Measurements from ENCODE around the gene TPI1.

The TPI1 gene

DNA sequence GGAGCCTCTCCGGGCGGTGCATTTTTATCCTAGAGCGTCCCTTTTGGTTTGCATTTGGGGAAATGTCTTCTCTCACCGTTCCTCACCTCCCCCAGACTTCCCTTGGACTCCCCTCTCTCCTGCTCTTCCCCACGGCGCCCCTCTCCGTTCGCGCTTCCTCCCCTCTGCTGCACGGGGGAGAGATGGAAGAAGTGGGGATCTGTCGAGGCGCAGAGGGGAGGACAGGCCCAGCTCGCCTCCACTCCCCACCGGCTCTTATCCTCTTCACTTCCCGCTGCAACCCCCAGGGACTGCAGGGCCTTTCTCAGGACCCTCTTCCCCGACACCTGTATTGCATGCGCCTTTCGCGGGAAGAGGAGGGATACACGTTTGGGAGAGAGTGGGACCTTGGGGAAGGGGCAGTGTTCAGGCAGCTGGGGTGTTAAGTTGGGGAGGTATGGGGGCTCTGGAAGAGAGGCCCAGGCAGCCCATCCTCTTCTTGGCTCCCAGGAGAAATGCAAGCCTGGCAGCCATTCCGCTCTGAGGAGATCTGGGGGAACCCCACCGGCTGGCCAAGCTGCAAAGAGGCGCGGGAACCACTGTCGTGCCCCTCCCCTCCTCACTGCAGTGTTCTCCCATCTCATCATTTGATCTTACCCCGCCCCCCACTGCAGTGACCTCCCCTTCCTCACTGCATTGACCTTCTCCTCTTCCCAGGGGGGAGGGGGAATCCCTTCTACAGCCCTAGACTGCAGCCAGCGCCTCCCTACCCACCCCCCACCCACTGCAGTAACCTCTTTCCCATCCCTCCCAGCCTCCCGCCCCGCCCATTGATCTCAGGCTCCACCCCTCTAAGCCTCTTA is 47.8 kb downstream of the TPI1 start:
- in situ Hi-C loops (cut with MboI; ENCODE audit: low sequenced_read_pairs, unreplicated experiment), result no loop called here
- DNase-seq (ENCODE audit: low spot score), result peak; percentile 72
- TF ChIP-seq, protein P1, sequence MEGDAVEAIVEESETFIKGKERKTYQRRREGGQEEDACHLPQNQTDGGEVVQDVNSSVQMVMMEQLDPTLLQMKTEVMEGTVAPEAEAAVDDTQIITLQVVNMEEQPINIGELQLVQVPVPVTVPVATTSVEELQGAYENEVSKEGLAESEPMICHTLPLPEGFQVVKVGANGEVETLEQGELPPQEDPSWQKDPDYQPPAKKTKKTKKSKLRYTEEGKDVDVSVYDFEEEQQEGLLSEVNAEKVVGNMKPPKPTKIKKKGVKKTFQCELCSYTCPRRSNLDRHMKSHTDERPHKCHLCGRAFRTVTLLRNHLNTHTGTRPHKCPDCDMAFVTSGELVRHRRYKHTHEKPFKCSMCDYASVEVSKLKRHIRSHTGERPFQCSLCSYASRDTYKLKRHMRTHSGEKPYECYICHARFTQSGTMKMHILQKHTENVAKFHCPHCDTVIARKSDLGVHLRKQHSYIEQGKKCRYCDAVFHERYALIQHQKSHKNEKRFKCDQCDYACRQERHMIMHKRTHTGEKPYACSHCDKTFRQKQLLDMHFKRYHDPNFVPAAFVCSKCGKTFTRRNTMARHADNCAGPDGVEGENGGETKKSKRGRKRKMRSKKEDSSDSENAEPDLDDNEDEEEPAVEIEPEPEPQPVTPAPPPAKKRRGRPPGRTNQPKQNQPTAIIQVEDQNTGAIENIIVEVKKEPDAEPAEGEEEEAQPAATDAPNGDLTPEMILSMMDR (IDR thresholded peaks at IDR 0.05; ENCODE audit: borderline replicate concordance, control extremely low read depth, extremely low read depth, insufficient read depth, missing control alignments), result no peak

DNA sequence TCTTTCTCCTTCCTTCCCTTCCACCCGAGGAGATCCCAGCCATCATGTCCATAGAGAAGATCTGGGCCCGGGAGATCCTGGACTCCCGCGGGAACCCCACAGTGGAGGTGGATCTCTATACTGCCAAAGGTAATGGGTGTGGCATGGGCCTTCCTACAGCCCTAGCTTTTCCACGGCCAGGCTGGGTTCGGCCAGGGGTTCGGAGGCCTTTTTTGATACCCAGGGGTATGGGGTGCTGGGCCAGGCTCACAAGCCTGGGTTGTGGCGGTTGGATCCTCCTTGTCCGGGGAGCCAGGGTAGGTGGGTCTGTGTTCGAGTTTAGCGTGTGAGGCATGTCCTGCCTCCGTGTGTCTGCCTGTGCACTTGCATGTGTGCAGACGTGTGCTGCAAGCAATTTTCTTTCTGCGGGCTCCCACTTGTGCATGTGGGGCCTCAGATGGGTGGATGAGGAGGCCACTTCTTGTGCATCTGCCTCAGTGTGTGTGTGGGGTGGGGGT is 48.5 kb downstream of the TPI1 start:
- TF ChIP-seq, protein P1 (IDR thresholded peaks at IDR 0.05; ENCODE audit: borderline replicate concordance, control extremely low read depth, extremely low read depth, insufficient read depth, missing control alignments), result no peak
- DNase-seq (ENCODE audit: low spot score), result no peak
- in situ Hi-C loops (cut with MboI; ENCODE audit: low sequenced_read_pairs, unreplicated experiment), result no loop called here

DNA sequence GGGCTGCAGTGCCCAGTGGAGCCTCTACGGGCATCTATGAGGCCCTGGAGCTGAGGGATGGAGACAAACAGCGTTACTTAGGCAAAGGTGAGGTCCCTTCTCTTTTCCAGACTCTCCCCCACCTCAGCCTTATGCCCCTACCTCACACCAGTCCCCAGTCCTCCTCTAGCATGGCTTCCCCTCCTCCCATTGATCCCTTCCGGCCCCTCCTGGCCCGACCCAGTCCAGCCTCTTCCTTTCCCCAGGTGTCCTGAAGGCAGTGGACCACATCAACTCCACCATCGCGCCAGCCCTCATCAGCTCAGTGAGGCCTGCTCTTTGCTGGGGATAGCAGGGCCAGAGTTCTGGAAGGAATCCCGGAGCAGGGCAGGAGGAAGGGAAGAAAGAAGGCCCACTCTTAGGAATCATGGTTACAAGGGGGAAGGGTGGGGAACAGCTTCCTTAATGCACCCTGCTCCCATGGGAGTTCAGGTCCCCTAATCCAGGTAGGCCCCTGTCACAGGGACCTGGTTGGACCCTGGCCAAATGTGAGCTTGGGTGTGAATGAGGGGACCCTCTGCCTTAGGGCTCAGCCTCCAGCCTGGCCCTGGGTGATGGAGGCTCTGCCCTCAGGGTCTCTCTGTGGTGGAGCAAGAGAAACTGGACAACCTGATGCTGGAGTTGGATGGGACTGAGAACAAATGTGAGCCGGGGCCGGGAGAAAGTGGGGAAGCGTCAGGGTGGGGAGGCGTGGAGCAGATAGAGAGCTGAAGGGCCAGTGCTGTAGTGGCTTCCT is 49.3 kb downstream of the TPI1 start:
- no peak for DNase-seq (ENCODE audit: low spot score)
- TF ChIP-seq, protein P1 (IDR thresholded peaks at IDR 0.05; ENCODE audit: borderline replicate concordance, control extremely low read depth, extremely low read depth, insufficient read depth, missing control alignments), result no peak
- in situ Hi-C loops (cut with MboI; ENCODE audit: low sequenced_read_pairs, unreplicated experiment), result no loop called here

DNA sequence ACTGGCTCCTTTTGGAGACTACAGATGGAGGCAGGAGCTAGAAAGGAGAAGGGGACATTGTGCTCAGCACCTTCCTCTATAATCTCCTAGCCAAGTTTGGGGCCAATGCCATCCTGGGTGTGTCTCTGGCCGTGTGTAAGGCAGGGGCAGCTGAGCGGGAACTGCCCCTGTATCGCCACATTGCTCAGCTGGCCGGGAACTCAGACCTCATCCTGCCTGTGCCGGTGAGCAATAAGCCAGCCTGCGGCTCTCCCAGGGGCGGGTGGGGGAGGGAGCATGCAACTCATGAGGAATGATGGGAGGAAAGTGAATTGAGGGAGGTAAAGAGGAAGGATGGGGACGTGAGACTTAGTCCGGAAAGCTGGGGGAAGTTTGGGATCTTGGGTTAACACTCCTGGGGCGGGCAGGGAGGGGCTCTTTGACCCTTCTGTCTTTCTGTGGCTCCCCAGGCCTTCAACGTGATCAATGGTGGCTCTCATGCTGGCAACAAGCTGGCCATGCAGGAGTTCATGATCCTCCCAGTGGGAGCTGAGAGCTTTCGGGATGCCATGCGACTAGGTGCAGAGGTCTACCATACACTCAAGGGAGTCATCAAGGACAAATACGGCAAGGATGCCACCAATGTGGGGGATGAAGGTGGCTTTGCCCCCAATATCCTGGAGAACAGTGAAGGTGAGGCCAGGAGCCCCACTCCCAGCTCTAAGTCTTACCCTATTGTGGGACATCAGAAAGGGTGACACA is 50.3 kb downstream of the TPI1 start:
- no peak for DNase-seq (ENCODE audit: low spot score)
- TF ChIP-seq, protein P1 (IDR thresholded peaks at IDR 0.05; ENCODE audit: borderline replicate concordance, control extremely low read depth, extremely low read depth, insufficient read depth, missing control alignments), result no peak
- in situ Hi-C loops (cut with MboI; ENCODE audit: low sequenced_read_pairs, unreplicated experiment), result no loop called here

- no peak for DNase-seq (ENCODE audit: low spot score)
- TF ChIP-seq, protein P1 (IDR thresholded peaks at IDR 0.05; ENCODE audit: borderline replicate concordance, control extremely low read depth, extremely low read depth, insufficient read depth, missing control alignments), result no peak
- in situ Hi-C loops (cut with MboI; ENCODE audit: low sequenced_read_pairs, unreplicated experiment), result no loop called here
These were observed 52.3 kb downstream of the TPI1 start for GRCh38 chr12:6919588-6919987.

Measured in GM13976 (cell line).